IPS DF 6.9 (cell line): Measurements from ENCODE around the gene ZSWIM8.
A peak's percentile ranks its signal among the peaks of the same experiment; 100 is the strongest.
"Not testable (repeated sequence)": the region's sequence is repeated elsewhere in the genome, so short reads cannot be mapped to it uniquely, and the experiment has no call there.

Experiments used
- DNase-seq: peaks from one replicate; pipeline ENCODE4 v3.0.0-alpha.2; 2013; ENCODE audit warnings: low read depth, low spot score
- H3K27ac ChIP-seq: one replicate; pipeline ENCODE4 v1.5.1; 2013; ENCODE audit warnings: low read length, control low read depth
- H3K27me3 ChIP-seq: 2 replicates; pipeline ENCODE4 v1.6.1; 2013; ENCODE audit warnings: mild to moderate bottlenecking, low read length; ENCODE audit not compliant: control insufficient read depth, insufficient read depth
- H3K36me3 ChIP-seq: 2 replicates; pipeline ENCODE4 v1.6.1; 2013; ENCODE audit warnings: low read length; ENCODE audit not compliant: control insufficient read depth, insufficient read depth
- H3K4me1 ChIP-seq: 2 replicates; pipeline ENCODE4 v1.6.1; 2013; ENCODE audit warnings: low read length; ENCODE audit not compliant: control insufficient read depth, insufficient read depth
- H3K4me3 ChIP-seq: 2 replicates; pipeline ENCODE4 v1.5.1; 2013; ENCODE audit warnings: mild to moderate bottlenecking, low read length
- H3K9me3 ChIP-seq: 2 replicates; pipeline ENCODE4 v1.6.1; 2013; ENCODE audit warnings: low read length, inconsistent platforms; ENCODE audit not compliant: control insufficient read depth, insufficient read depth
- WGBS: extraction: QIAGEN DNeasy Blood & Tissue Kit; methylation state at CpG from one replicate; pipeline ENCODE4 v1.1.7; 2013; ENCODE audit warnings: mixed read lengths, missing lambda C conversion rate; ENCODE audit not compliant: insufficient read length, insufficient coverage; 5-methylcytosine and 5-hydroxymethylcytosine counted together

The ZSWIM8 gene

DNA sequence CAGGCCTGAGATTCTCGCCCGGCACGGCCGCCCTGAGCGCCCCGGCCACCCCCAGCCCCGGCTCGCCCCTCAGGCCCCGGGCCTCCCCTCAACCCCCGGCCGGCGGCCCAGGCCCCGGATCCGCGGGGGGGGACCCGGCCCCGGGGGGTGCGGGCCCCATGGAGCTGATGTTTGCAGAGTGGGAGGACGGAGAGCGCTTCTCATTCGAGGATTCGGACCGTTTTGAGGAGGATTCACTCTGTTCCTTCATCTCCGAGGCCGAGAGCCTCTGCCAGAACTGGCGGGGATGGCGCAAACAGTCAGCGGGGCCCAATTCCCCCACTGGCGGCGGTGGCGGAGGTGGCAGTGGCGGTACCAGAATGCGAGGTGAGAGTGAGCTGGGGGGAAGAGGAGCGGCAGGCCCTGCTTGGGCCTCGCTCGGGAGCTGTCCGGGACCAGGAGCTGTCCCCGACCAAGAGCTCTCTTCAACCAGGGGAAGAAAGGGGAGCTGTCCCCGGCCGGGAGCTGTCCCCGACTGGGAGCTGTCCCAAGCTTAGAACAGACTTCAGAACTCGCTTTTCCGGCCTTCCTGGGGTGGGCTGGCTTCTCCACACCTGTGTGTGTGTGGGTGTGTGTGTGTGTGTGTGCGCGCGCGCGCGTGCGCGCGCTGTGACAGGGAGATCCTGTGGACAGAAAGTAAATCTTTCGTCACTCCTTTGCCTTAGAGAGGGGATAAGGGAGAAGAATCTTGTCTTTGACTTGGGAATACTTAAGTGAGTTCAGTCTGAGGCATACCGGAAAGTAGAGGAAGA lies 510 bp downstream of the ZSWIM8 start:
- peaks cover 11% of the 10 kb centered on the region for H3K36me3 ChIP-seq
- H3K4me1 ChIP-seq, result peaks cover 2% of the 10 kb centered on the region; the same call in 1 of the 2 replicates
- peak overlapping the region; percentile 60; the same call in 1 of the 2 replicates for H3K4me3 ChIP-seq
- H3K9me3 ChIP-seq, result no peaks in the 10 kb centered on the region
- no peaks in the 10 kb centered on the region for H3K27me3 ChIP-seq
- H3K27ac ChIP-seq, result no peak overlapping the region
- no peak for DNase-seq
- no CpG with 5 or more reads among the region's 54 CpGs for WGBS

DNA sequence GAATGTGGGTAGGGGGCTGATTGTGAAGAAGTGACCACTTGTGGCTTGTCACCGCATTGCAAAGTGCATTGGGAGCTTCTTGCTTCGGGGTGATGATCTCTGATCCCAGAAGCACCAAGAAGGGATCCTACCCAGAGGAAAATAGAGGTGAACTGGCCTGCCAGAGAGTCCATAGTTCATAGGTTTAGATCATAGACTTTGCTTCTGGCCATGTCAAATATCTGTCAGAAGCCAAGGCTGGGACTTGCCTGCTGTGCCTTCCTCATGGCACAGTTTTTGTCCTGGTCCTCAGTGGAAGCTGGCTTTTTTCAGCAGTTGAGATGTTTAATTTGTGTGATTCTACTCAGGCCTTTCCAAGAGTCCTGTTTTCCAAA lies 1.1 kb downstream of the ZSWIM8 start:
- DNase-seq, result no peak
- Histone ChIP-seq H3K27me3 (no peaks in the 10 kb centered on the region), H3K4me1 (peaks cover 2% of the 10 kb centered on the region; the same call in 1 of the 2 replicates), H3K4me3 (peak overlapping the region; percentile 60; the same call in 1 of the 2 replicates), H3K9me3 (no peaks in the 10 kb centered on the region), H3K27ac (no peak overlapping the region), H3K36me3 (peaks cover 17% of the 10 kb centered on the region)
- no CpG with 5 or more reads among the region's 2 CpGs for WGBS

DNA sequence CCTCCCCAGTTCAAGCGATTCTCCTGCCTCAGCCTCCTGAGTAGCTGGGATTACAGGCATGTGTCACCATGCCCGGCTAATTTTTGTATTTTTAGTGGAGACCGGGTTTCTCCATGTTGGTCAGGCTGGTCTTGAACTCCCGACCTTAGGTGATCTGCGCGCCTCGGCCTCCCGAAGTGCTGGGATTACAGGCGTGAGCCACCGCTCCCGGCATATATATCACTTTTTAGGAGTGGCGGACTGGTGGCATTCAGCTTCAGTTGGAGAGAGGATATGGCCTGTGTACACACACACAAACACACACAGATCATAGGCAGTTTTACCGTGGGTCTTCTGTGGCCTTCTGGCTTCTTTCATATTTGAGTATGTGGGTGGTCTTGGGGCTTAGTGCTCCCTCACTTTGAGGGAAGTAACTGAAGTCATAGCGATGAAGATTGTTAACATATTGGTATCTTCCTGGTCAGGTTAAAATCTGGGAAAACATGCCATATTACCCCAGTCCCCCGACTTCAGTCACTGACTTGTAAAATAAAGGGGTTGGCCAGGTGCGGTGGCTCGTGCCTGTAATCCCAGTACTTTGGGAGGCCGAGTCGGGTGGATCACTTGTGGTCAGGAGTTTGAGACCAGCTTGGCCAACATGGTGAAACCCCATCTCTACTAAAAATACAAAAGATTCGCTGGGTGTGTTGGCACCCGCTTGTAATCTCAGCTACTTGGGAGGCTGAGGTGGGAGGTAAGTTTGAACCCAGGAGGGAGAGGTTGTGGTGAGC lies 1.8 kb downstream of the ZSWIM8 start:
- not testable (repeated sequence) for H3K4me3 ChIP-seq
- WGBS, result no CpG with 5 or more reads among the region's 21 CpGs

DNA sequence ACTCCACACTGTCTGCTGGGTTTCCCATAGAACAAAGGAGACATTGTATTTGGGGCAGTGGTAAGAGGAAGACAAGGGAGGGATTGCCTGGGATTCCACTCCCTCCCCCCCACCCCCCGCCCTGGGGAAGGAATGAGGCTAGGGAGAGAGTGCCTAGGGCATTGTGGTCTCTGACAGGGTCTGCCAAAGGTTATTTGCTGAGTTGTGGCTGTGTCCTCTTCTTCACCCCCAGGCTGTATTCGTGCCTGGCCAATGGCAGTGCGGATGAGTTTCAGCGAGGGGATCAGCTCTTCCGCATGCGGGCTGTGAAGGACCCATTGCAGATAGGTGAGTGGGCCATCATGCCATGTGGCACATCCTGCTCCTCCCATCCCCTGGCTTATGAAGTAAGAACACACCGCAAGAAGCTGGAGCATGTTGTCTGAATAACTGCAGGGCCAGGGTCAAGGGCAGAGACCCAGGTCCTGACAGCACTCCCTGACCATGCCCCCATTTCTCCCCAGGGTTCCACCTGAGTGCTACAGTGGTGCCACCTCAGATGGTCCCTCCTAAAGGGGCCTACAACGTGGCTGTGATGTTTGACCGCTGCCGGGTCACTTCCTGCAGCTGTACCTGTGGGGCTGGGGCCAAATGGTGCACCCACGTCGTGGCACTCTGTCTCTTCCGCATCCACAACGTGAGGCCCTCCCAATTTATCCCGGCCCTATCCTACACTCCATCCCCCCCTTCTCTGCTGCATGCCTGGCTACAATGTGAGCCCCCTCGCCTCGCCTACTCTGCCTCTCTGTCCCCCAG lies 3.7 kb downstream of the ZSWIM8 start:
- no peaks in the 10 kb centered on the region for H3K9me3 ChIP-seq
- H3K27ac ChIP-seq, result no peak overlapping the region
- WGBS, result no CpG with 5 or more reads among the region's 17 CpGs
- peaks cover 2% of the 10 kb centered on the region for H3K4me1 ChIP-seq
- H3K27me3 ChIP-seq, result no peaks in the 10 kb centered on the region
- no peak for DNase-seq
- no peak overlapping the region; the same call in 1 of the 2 replicates for H3K4me3 ChIP-seq
- peaks cover 25% of the 10 kb centered on the region for H3K36me3 ChIP-seq

More for the DNA sequence above, 1.8 kb downstream of the ZSWIM8 start:
- peaks cover 21% of the 10 kb centered on the region for H3K36me3 ChIP-seq
- not testable (repeated sequence) for DNase-seq, H3K27ac ChIP-seq, H3K4me1 ChIP-seq, H3K27me3 ChIP-seq, H3K9me3 ChIP-seq

DNA sequence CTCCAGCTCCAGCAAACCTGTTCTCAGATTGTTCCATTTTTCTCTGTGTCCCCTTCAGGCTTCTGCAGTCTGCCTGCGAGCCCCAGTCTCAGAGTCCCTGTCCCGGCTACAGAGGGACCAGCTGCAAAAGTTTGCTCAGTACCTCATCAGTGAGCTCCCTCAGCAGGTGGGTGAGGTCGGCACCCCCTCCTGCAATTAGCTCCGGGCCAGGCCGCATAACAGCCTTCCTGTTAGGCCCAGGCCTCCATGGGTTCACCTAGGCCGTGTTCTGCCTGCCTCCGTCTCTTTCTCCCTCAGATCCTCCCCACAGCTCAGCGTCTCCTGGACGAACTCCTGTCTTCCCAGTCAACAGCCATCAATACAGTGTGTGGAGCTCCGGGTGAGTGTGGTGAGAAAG lies 4.3 kb downstream of the ZSWIM8 start:
- Histone ChIP-seq H3K27ac (no peak overlapping the region), H3K27me3 (no peaks in the 10 kb centered on the region), H3K4me3 (no peak overlapping the region; the same call in 1 of the 2 replicates), H3K36me3 (peaks cover 29% of the 10 kb centered on the region), H3K9me3 (no peaks in the 10 kb centered on the region), H3K4me1 (peaks cover 2% of the 10 kb centered on the region)
- DNase-seq, result no peak
- no CpG with 5 or more reads among the region's 10 CpGs for WGBS

DNA sequence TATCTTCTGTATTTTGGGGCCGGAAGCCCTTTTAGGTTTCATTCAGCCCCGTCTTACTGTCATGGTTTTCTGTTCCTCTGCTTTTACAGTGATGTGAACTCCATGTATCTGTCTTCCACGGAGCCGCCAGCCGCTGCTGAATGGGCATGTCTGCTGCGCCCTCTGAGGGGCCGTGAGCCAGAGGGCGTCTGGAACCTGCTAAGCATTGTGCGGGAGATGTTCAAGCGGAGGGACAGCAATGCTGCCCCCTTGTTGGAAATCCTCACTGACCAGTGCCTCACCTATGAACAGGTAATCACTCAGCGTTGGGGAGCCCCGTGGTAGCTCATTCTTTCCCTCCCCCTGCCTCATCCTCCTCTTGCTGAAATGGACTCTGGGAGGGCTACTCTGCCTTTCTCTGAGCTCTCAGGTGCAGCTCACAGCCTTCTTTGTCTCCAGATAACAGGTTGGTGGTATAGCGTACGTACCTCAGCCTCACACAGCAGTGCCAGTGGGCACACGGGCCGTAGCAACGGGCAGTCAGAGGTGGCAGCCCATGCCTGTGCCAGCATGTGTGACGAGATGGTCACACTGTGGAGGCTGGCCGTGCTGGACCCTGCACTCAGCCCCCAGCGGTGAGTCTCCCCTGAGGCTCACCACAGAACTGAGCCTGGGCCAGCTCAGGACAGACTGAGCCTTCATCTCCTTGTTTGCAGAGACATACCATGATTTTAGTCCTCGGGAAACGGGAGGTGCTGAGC lies 5.7 kb downstream of the ZSWIM8 start:
- peaks cover 29% of the 10 kb centered on the region for H3K36me3 ChIP-seq

DNA sequence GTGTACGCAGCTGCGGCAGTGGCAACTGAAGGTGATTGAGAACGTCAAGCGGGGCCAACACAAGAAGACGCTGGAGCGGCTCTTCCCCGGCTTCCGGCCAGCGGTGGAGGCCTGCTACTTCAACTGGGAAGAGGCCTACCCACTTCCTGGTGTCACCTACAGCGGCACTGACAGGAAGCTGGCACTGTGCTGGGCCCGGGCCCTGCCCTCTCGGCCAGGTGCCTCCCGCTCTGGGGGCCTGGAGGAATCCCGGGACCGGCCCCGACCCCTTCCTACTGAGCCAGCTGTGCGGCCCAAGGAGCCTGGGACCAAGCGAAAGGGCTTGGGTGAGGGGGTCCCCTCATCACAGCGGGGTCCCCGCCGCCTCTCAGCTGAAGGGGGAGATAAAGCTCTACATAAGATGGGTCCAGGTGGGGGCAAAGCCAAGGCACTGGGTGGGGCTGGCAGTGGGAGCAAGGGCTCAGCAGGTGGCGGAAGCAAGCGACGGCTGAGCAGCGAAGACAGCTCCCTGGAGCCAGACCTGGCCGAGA lies 6.5 kb downstream of the ZSWIM8 start:
- Histone ChIP-seq H3K27ac (no peak overlapping the region), H3K4me1 (no peaks in the 10 kb centered on the region; the same call in 1 of the 2 replicates)
- WGBS, result no CpG with 5 or more reads among the region's 26 CpGs

More for the DNA sequence above, 5.7 kb downstream of the ZSWIM8 start:
- no peak overlapping the region for H3K27ac ChIP-seq
- H3K9me3 ChIP-seq, result no peaks in the 10 kb centered on the region
- no peak overlapping the region for H3K4me3 ChIP-seq
- no peaks in the 10 kb centered on the region for H3K27me3 ChIP-seq
- WGBS, result no CpG with 5 or more reads among the region's 22 CpGs
- peaks cover 2% of the 10 kb centered on the region for H3K4me1 ChIP-seq
- no peak for DNase-seq

DNA sequence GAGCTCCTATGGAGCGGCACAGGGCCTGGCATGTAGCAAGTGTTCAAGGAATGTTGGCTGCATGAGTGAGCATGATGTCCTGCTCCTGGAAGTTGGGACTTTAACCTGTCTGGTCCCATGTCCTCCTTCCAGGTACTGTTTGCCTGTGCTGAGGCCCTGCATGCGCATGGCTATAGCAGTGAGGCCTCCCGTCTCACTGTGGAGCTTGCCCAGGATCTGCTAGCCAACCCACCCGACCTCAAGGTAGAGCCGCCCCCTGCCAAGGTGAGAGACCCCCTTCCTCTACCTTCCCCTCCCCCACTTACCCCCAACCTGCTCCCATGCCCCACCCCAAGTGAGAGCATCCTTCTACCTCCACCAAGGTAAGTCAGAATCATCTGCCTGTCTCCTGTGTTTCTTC lies 8.1 kb downstream of the ZSWIM8 start:
- Histone ChIP-seq H3K4me1 (no peaks in the 10 kb centered on the region; the same call in 1 of the 2 replicates), H3K36me3 (peaks cover 29% of the 10 kb centered on the region), H3K27ac (no peak overlapping the region), H3K9me3 (no peaks in the 10 kb centered on the region), H3K27me3 (no peaks in the 10 kb centered on the region), H3K4me3 (no peak overlapping the region)
- no peak for DNase-seq
- WGBS, result no CpG with 5 or more reads among the region's 5 CpGs

More for the DNA sequence above, 6.5 kb downstream of the ZSWIM8 start:
- no peak for DNase-seq
- Histone ChIP-seq H3K36me3 (peaks cover 29% of the 10 kb centered on the region), H3K27me3 (no peaks in the 10 kb centered on the region), H3K9me3 (no peaks in the 10 kb centered on the region), H3K4me3 (no peak overlapping the region)

DNA sequence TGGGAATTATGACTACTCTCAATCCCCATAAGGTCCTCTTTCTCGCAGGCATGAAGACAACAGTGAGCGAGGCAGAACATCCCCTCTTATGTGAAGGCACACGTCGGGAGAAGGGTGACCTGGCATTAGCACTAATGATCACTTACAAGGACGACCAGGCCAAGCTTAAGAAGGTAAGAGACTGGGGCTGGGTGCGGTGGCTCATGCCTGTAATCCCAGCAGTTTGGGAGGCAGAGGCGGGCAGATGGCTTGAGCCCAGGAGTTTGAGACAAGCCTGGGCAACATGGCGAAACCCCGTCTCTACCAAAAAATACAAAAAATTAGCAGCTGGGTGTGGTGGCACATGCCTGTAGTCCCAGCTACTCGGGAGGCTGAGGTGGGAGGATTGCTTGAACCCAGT lies 10.1 kb downstream of the ZSWIM8 start:
- H3K27ac ChIP-seq, H3K4me1 ChIP-seq, H3K27me3 ChIP-seq, H3K4me3 ChIP-seq, DNase-seq, H3K9me3 ChIP-seq: not testable (repeated sequence)
- peaks cover 22% of the 10 kb centered on the region for H3K36me3 ChIP-seq
- no CpG with 5 or more reads among the region's 10 CpGs for WGBS
